NCI-H187 (cell line): Measurements from ENCODE around the gene CACYBP.

Source experiments
- DNase-seq, 2 experiments: peaks; one replicate each; lab custom pipeline; 2025; lab: John Stamatoyannopoulos, UW

Gene CACYBP

GRCh38 chr1:174974711-174975119 is 25.0 kb upstream of the CACYBP start:
- no peak for DNase-seq

GRCh38 chr1:174975764-174976163 is 24.0 kb upstream of the CACYBP start:
- DNase-seq, result no peak

GRCh38 chr1:174976436-174977108 is 23.2 kb upstream of the CACYBP start:
- no peak for DNase-seq

GRCh38 chr1:174982971-174983689 is 16.6 kb upstream of the CACYBP start:
- DNase-seq, result peak; percentile 29 to 47

- no peak for DNase-seq
These were observed 14.8 kb upstream of the CACYBP start for GRCh38 chr1:174984952-174985351.

GRCh38 chr1:174988539-174988938 is 11.2 kb upstream of the CACYBP start:
- no peak for DNase-seq

GRCh38 chr1:174988986-174989385 is 10.8 kb upstream of the CACYBP start:
- DNase-seq, result no peak

GRCh38 chr1:174989536-174990220 is 10.1 kb upstream of the CACYBP start:
- no peak for DNase-seq

- no peak for DNase-seq
These were observed 9.3 kb upstream of the CACYBP start for GRCh38 chr1:174990382-174990999.

- DNase-seq, result no peak
These were observed 8.3 kb upstream of the CACYBP start for GRCh38 chr1:174991473-174991872.

GRCh38 chr1:174995121-174995520 is 4.6 kb upstream of the CACYBP start:
- no peak for DNase-seq

- no peak for DNase-seq
These were observed 3.8 kb upstream of the CACYBP start for GRCh38 chr1:174995916-174996315.

- no peak for DNase-seq
These were observed 3.3 kb upstream of the CACYBP start for GRCh38 chr1:174996476-174996875.

- DNase-seq, result no peak
These were observed 2.7 kb upstream of the CACYBP start for GRCh38 chr1:174997041-174997440.

- DNase-seq, result peak; percentile 66 to 72
These were observed 1.1 kb upstream of the CACYBP start for GRCh38 chr1:174998569-174999215.

- DNase-seq, result peak; percentile 100
These were observed 371 bp upstream of the CACYBP start for GRCh38 chr1:174999216-174999935.

GRCh38 chr1:175000697-175001187 is 995 bp downstream of the CACYBP start:
- no peak for DNase-seq

GRCh38 chr1:175002910-175003517 is 3.3 kb downstream of the CACYBP start:
- no peak for DNase-seq

GRCh38 chr1:175003521-175003920 is 3.8 kb downstream of the CACYBP start:
- DNase-seq, result no peak

- no peak for DNase-seq
These were observed 5.5 kb downstream of the CACYBP start for GRCh38 chr1:175005085-175005783.
